ENCODE measurements around the gene DHRSX.
"Not testable (repeated sequence)": the region's sequence is repeated elsewhere in the genome, so short reads cannot be mapped to it uniquely, and the experiment has no call there.

Gene DHRSX

DNA sequence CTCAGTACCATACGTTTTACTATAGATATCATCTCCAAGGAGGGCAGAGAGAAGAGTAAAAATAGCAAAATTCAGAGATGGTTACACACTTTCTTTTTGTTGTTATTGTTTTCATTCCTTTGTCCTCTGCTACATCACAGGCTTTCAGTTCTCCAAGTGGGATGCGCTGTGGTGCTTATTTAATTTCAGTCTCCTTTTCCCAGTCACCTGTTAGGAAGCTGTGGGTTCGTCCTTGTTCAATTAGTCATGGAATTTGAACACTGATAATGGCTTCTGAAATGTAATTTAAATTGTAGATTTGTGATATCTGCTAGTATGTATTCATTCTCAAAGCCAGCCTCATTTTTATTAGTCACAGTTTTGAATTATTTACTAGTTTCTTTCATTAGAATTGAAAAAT lies 38.8 kb upstream of the DHRSX start:
- no peak for ATAC-seq (ENCODE audit: low read depth)

DNA sequence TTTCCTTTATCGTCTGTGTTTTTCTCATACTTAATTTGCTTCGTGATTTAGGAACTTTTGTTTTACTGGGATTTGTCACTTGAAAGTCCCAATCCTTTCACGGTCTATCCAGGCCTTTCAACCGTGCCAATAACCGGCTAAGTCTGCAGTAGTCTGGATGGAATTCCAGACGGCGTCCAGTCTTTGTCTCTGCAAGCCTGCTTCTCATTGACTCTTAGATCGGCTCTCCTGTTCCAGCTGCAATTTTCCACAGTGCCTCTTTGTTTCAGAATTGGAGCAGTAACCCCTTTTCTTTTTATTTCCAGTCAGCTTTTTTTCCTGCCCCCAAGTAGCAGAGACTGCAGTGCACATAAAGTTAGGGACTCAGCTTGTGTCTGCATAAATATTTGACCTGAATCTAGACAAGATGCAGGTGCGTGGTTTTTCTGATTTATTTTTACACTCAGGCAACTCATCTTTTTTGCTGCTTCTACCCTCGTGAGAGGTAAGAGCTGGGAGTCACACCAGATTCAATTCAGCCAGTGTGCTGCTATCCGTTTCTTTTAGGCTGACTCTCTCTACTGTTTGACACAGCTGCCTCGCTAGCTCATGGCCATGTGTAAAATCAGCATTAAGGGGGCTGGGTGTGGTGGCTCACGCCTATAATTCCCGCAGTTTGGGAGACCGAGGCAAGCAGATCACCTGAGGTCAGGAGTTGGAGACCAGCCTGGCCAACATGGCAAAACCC lies 37.4 kb upstream of the DHRSX start:
- Histone ChIP-seq H3K4me3 (ENCODE audit: severe bottlenecking) (no peak overlapping the region), H3K4me1 (ENCODE audit: insufficient read depth, poor library complexity, severe bottlenecking) (no peaks in the 10 kb centered on the region), H3K36me3 (ENCODE audit: low read depth) (no peaks in the 10 kb centered on the region), H3K9me3 (ENCODE audit: severe bottlenecking) (no peaks in the 10 kb centered on the region), H3K27me3 (ENCODE audit: insufficient read depth, poor library complexity, severe bottlenecking) (no peaks in the 10 kb centered on the region), H3K27ac (ENCODE audit: poor library complexity, severe bottlenecking) (no peak overlapping the region)
- DNase-seq (ENCODE audit: low spot score), result no peak
- ATAC-seq (ENCODE audit: low read depth), result 0 out of 3 replicates have a peak, but pooled peaks have one; percentile 33
- TF ChIP-seq, protein P1, sequence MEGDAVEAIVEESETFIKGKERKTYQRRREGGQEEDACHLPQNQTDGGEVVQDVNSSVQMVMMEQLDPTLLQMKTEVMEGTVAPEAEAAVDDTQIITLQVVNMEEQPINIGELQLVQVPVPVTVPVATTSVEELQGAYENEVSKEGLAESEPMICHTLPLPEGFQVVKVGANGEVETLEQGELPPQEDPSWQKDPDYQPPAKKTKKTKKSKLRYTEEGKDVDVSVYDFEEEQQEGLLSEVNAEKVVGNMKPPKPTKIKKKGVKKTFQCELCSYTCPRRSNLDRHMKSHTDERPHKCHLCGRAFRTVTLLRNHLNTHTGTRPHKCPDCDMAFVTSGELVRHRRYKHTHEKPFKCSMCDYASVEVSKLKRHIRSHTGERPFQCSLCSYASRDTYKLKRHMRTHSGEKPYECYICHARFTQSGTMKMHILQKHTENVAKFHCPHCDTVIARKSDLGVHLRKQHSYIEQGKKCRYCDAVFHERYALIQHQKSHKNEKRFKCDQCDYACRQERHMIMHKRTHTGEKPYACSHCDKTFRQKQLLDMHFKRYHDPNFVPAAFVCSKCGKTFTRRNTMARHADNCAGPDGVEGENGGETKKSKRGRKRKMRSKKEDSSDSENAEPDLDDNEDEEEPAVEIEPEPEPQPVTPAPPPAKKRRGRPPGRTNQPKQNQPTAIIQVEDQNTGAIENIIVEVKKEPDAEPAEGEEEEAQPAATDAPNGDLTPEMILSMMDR (IDR thresholded peaks at IDR 0.05; ENCODE audit: poor library complexity, severe bottlenecking), result no peak

More for the DNA sequence above, 38.8 kb upstream of the DHRSX start:
- Histone ChIP-seq H3K27me3 (ENCODE audit: insufficient read depth, poor library complexity, severe bottlenecking) (no peaks in the 10 kb centered on the region), H3K27ac (ENCODE audit: poor library complexity, severe bottlenecking) (no peak overlapping the region), H3K4me3 (ENCODE audit: severe bottlenecking) (no peak overlapping the region), H3K4me1 (ENCODE audit: insufficient read depth, poor library complexity, severe bottlenecking) (no peaks in the 10 kb centered on the region), H3K36me3 (ENCODE audit: low read depth) (no peaks in the 10 kb centered on the region), H3K9me3 (ENCODE audit: severe bottlenecking) (no peaks in the 10 kb centered on the region)
- TF ChIP-seq, protein P1 (IDR thresholded peaks at IDR 0.05; ENCODE audit: poor library complexity, severe bottlenecking), result no peak
- DNase-seq (ENCODE audit: low spot score), result no peak

DNA sequence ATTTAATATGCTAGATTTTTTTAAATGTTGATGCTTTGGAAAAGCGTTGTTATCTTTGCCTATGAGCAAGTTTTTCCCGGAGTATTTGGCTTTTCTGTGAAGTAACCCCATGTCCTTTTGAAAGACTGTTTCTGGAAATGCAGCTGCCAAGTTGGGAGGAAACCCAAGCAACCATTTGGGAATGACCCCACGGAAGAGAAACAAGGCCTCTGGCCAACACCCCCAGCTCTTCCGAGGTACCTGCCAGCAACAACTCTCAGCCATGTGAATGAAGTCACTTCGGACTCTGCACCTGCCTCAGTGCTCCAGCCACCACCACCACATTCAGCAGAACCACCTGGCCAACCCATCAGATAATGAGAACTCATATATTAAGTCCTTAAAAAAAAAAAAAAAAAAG lies 36.2 kb upstream of the DHRSX start:
- Histone ChIP-seq H3K27ac (ENCODE audit: poor library complexity, severe bottlenecking) (no peak overlapping the region), H3K36me3 (ENCODE audit: low read depth) (no peaks in the 10 kb centered on the region), H3K9me3 (ENCODE audit: severe bottlenecking) (no peaks in the 10 kb centered on the region), H3K4me3 (ENCODE audit: severe bottlenecking) (no peak overlapping the region), H3K27me3 (ENCODE audit: insufficient read depth, poor library complexity, severe bottlenecking) (no peaks in the 10 kb centered on the region), H3K4me1 (ENCODE audit: insufficient read depth, poor library complexity, severe bottlenecking) (no peaks in the 10 kb centered on the region)
- TF ChIP-seq, protein P1 (IDR thresholded peaks at IDR 0.05; ENCODE audit: poor library complexity, severe bottlenecking), result no peak
- no peak for ATAC-seq (ENCODE audit: low read depth)
- no peak for DNase-seq (ENCODE audit: low spot score)

DNA sequence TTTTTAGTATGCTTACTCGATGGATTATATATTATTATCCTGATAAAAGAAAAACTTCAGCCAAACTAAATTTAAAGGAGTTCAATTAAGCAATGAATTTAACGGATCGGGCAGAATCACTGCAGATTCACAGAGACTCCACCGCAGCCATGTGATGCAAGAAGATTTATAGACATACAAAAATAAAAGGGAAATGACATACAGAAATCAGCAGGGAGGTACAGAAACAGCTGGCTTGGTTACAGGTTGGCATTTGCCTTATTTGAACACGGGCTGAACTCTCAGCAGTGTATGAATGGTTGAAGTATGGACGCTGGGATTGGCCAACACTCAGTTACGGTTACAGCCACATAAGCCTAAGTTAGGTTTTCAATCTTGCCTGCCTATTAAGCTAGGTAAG lies 35.4 kb upstream of the DHRSX start:
- TF ChIP-seq, protein P1 (IDR thresholded peaks at IDR 0.05; ENCODE audit: poor library complexity, severe bottlenecking), result no peak
- no peaks in the 10 kb centered on the region for H3K27me3 ChIP-seq (ENCODE audit: insufficient read depth, poor library complexity, severe bottlenecking)
- no peaks in the 10 kb centered on the region for H3K4me1 ChIP-seq (ENCODE audit: insufficient read depth, poor library complexity, severe bottlenecking)
- H3K9me3 ChIP-seq (ENCODE audit: severe bottlenecking), result no peaks in the 10 kb centered on the region
- no peaks in the 10 kb centered on the region for H3K36me3 ChIP-seq (ENCODE audit: low read depth)
- H3K27ac ChIP-seq (ENCODE audit: poor library complexity, severe bottlenecking), result no peak overlapping the region
- no peak for ATAC-seq (ENCODE audit: low read depth)
- no peak for DNase-seq (ENCODE audit: low spot score)
- no peak overlapping the region for H3K4me3 ChIP-seq (ENCODE audit: severe bottlenecking)

DNA sequence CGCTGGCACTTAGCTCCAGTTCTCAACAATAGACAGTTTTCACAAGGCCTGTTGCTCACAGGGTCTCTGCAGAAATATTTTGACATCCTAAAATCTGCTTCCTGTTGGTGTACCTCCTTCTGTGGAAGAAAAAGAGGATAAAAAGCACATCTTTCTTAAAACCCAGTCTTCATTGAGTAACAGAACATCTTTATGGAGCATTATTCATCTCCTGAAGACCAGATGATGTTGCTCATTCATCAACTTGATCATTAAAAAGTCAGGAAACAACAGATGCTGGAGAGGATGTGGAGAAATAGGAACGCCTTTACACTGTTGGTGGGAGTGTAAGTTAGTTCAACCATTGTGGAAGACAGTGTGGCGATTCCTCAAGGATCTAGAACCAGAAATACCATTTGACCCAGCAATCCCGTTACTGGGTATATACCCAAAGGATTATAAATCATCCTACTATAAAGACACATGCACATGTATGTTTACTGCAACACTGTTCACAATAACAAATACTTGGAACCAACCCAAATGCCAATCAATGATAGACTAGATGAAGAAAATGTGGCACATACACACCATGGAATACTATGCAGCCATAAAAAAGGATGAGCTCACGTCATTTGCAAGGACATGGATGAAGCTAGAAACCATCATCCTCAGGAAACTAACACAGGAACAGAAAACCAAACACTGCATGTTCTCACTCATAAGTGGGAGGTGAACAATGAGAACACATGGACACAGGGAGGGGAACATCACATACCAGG lies 33.7 kb upstream of the DHRSX start:
- not testable (repeated sequence) for ATAC-seq (ENCODE audit: low read depth); H3K9me3 ChIP-seq (ENCODE audit: severe bottlenecking); H3K27me3 ChIP-seq (ENCODE audit: insufficient read depth, poor library complexity, severe bottlenecking); H3K36me3 ChIP-seq (ENCODE audit: low read depth); DNase-seq (ENCODE audit: low spot score); H3K4me3 ChIP-seq (ENCODE audit: severe bottlenecking); H3K27ac ChIP-seq (ENCODE audit: poor library complexity, severe bottlenecking); H3K4me1 ChIP-seq (ENCODE audit: insufficient read depth, poor library complexity, severe bottlenecking)

Data from RWPE2 (cell line).